Measurements from ENCODE around the gene TCF7L1. TPM values are rescaled to one million over a fixed set of nuclear protein-coding genes. Genes with fewer than 3 reads are reported as not detected.

TCF7L1 gene
- total RNA-seq, 1 donor from 2014 or later: 30.8 TPM

DNA sequence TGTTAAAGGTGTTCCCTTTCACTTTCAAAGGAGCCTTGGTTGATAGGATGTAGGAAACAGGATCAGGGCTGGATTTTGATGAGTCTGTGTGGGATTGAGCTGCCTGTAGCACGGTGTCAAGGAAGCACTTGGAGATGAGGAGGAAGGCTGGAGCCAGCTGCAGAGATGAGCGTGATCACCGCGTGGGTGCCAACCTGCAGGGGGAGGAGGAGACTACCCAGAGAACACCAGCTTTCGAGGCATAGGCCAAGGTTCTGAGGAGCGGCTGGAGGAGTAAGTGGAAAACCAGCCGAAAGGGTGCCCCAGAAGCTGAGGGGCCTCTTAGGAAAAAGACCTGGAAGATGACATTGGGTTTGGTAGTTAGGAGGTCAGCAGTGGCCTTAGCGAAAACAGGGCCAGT lies 130.4 kb downstream of the TCF7L1 start:
- Histone ChIP-seq H3K27ac (ENCODE audit: low read depth, low read length) (no peak overlapping the region), H3K4me3 (ENCODE audit: insufficient read depth, low read depth, low read length) (no peak overlapping the region), H2AFZ (ENCODE audit: low read depth, low read length) (no peak overlapping the region), H3K4me2 (ENCODE audit: low read length) (no peak overlapping the region), H4K20me1 (ENCODE audit: insufficient read depth, low read length) (no peaks in the 10 kb centered on the region), H3K79me2 (ENCODE audit: insufficient read depth, low read length) (no peaks in the 10 kb centered on the region), H3K27me3 (ENCODE audit: insufficient read depth, low read length) (no peaks in the 10 kb centered on the region), H3K9ac (ENCODE audit: low read length) (no peak overlapping the region), H3K4me1 (ENCODE audit: insufficient read depth, low read length) (peaks cover 30% of the 10 kb centered on the region), H3K9me3 (ENCODE audit: insufficient read depth, low read depth, low read length) (no peaks in the 10 kb centered on the region), H3K36me3 (ENCODE audit: insufficient read depth, low read length) (no peaks in the 10 kb centered on the region)
- peaks cover 46% of the 10 kb centered on the region for H3K4me1 Mint-ChIP-seq (ENCODE audit: low read depth, unreplicated experiment)
- H3K27ac Mint-ChIP-seq (ENCODE audit: unreplicated experiment): peak overlapping the region; percentile 84
- H3K36me3 Mint-ChIP-seq (ENCODE audit: low read depth, unreplicated experiment): peaks cover 9% of the 10 kb centered on the region
- no peaks in the 10 kb centered on the region for H3K9me3 Mint-ChIP-seq (ENCODE audit: unreplicated experiment)
- no peak for DNase-seq (ENCODE audit: low read depth)
- no peaks in the 10 kb centered on the region for H3K27me3 Mint-ChIP-seq (ENCODE audit: low read depth, unreplicated experiment)
- FAIRE-seq: no peak
- no peak overlapping the region for H3K4me3 Mint-ChIP-seq (ENCODE audit: unreplicated experiment)
- TF ChIP-seq, protein P1, sequence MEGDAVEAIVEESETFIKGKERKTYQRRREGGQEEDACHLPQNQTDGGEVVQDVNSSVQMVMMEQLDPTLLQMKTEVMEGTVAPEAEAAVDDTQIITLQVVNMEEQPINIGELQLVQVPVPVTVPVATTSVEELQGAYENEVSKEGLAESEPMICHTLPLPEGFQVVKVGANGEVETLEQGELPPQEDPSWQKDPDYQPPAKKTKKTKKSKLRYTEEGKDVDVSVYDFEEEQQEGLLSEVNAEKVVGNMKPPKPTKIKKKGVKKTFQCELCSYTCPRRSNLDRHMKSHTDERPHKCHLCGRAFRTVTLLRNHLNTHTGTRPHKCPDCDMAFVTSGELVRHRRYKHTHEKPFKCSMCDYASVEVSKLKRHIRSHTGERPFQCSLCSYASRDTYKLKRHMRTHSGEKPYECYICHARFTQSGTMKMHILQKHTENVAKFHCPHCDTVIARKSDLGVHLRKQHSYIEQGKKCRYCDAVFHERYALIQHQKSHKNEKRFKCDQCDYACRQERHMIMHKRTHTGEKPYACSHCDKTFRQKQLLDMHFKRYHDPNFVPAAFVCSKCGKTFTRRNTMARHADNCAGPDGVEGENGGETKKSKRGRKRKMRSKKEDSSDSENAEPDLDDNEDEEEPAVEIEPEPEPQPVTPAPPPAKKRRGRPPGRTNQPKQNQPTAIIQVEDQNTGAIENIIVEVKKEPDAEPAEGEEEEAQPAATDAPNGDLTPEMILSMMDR (IDR thresholded peaks at IDR 0.05; ENCODE audit: insufficient read depth, low read depth, low read length): no peak
- no peak for TF ChIP-seq EZH2 (IDR thresholded peaks at IDR 0.05; ENCODE audit: insufficient read depth, low read length)

DNA sequence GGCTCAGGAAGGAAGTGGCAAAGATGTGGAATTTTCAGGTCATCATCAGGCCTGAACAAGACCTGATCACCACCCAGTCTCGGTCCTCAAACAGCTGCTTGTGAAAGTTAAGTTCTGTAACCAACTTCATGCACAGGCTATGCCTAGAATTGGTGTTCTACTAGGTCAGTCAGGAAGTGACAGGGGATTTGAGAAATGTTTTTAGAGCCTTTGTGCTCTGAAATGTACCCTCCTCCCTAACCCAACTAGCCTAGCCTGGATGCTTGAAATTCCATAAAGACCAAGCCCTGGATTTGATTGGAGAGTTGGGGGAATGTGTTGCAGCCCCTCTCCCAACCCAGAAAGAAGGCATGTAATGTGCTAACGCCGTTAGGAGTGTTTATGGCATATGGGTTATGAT lies 131.3 kb downstream of the TCF7L1 start:
- TF ChIP-seq EZH2 (IDR thresholded peaks at IDR 0.05; ENCODE audit: insufficient read depth, low read length): no peak
- TF ChIP-seq, protein P1 (IDR thresholded peaks at IDR 0.05; ENCODE audit: insufficient read depth, low read depth, low read length): no peak
- Mint-ChIP-seq H3K36me3 (ENCODE audit: low read depth, unreplicated experiment) (peaks cover 9% of the 10 kb centered on the region), H3K27me3 (ENCODE audit: low read depth, unreplicated experiment) (no peaks in the 10 kb centered on the region), H3K4me1 (ENCODE audit: low read depth, unreplicated experiment) (peaks cover 37% of the 10 kb centered on the region), H3K27ac (ENCODE audit: unreplicated experiment) (peak overlapping the region; percentile 84), H3K4me3 (ENCODE audit: unreplicated experiment) (no peak overlapping the region), H3K9me3 (ENCODE audit: unreplicated experiment) (no peaks in the 10 kb centered on the region)
- Histone ChIP-seq H4K20me1 (ENCODE audit: insufficient read depth, low read length) (no peaks in the 10 kb centered on the region), H3K4me2 (ENCODE audit: low read length) (peak overlapping the region; percentile 51), H3K9ac (ENCODE audit: low read length) (no peak overlapping the region), H3K79me2 (ENCODE audit: insufficient read depth, low read length) (no peaks in the 10 kb centered on the region), H3K27ac (ENCODE audit: low read depth, low read length) (no peak overlapping the region), H3K4me3 (ENCODE audit: insufficient read depth, low read depth, low read length) (no peak overlapping the region), H3K4me1 (ENCODE audit: insufficient read depth, low read length) (peaks cover 21% of the 10 kb centered on the region), H3K36me3 (ENCODE audit: insufficient read depth, low read length) (no peaks in the 10 kb centered on the region), H3K9me3 (ENCODE audit: insufficient read depth, low read depth, low read length) (no peaks in the 10 kb centered on the region), H3K27me3 (ENCODE audit: insufficient read depth, low read length) (no peaks in the 10 kb centered on the region), H2AFZ (ENCODE audit: low read depth, low read length) (peak overlapping the region; percentile 4)
- peak; percentile 80 for DNase-seq (ENCODE audit: low read depth)
- FAIRE-seq: peak; percentile 93

DNA sequence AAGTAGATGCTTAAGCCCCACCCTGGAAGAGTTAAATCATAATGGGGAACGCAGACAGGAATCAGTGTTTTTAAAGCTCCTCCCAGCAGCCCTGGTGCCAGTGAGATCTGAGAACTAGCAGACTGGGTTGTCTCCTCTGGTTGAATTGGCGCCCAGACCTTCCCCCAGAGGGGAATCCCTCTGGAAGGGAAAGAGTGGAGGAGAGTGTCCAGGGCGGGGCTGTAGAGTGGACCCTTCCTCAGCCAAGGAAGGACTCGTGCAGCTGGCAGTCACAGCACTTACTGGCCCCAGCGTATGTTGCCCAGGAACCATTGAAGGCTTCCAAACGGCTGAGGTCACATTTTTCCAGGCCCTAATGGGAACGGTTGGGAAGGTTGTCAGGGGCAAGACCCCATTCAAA lies 132.1 kb downstream of the TCF7L1 start:
- H2AFZ ChIP-seq (ENCODE audit: low read depth, low read length): no peak overlapping the region
- H3K9me3 ChIP-seq (ENCODE audit: insufficient read depth, low read depth, low read length): no peaks in the 10 kb centered on the region
- H3K4me3 Mint-ChIP-seq (ENCODE audit: unreplicated experiment): no peak overlapping the region
- no peak overlapping the region for H3K27ac ChIP-seq (ENCODE audit: low read depth, low read length)
- H3K9me3 Mint-ChIP-seq (ENCODE audit: unreplicated experiment): no peaks in the 10 kb centered on the region
- peaks cover 23% of the 10 kb centered on the region for H3K4me1 ChIP-seq (ENCODE audit: insufficient read depth, low read length)
- H3K36me3 ChIP-seq (ENCODE audit: insufficient read depth, low read length): no peaks in the 10 kb centered on the region
- no peaks in the 10 kb centered on the region for H3K79me2 ChIP-seq (ENCODE audit: insufficient read depth, low read length)
- no peaks in the 10 kb centered on the region for H3K27me3 ChIP-seq (ENCODE audit: insufficient read depth, low read length)
- H3K27me3 Mint-ChIP-seq (ENCODE audit: low read depth, unreplicated experiment): no peaks in the 10 kb centered on the region
- no peak for FAIRE-seq
- peaks cover 9% of the 10 kb centered on the region for H3K36me3 Mint-ChIP-seq (ENCODE audit: low read depth, unreplicated experiment)
- DNase-seq (ENCODE audit: low read depth): no peak
- H3K27ac Mint-ChIP-seq (ENCODE audit: unreplicated experiment): peak overlapping the region; percentile 84
- peaks cover 29% of the 10 kb centered on the region for H3K4me1 Mint-ChIP-seq (ENCODE audit: low read depth, unreplicated experiment)
- no peak overlapping the region for H3K4me3 ChIP-seq (ENCODE audit: insufficient read depth, low read depth, low read length)
- H3K4me2 ChIP-seq (ENCODE audit: low read length): peak overlapping the region; percentile 51
- H4K20me1 ChIP-seq (ENCODE audit: insufficient read depth, low read length): no peaks in the 10 kb centered on the region
- TF ChIP-seq, protein P1 (IDR thresholded peaks at IDR 0.05; ENCODE audit: insufficient read depth, low read depth, low read length): no peak
- TF ChIP-seq EZH2 (IDR thresholded peaks at IDR 0.05; ENCODE audit: insufficient read depth, low read length): no peak
- H3K9ac ChIP-seq (ENCODE audit: low read length): no peak overlapping the region

Measured in astrocyte (in vitro differentiated cells and primary cell).